NCI-H748 (cell line): Measurements from ENCODE around the gene RPL15.
A peak's percentile ranks its signal among the peaks of the same experiment; 100 is the strongest.

ENCODE experiments used
- DNase-seq: peaks from one replicate; lab custom pipeline; 2025; ENCODE audit not compliant: unreplicated experiment; lab: John Stamatoyannopoulos, UW

The RPL15 gene

GRCh38 chr3:23960649-23961048, 43.7 kb downstream of the RPL15 start:
- peak; percentile 67 for DNase-seq

GRCh38 chr3:23961066-23961465, 44.1 kb downstream of the RPL15 start:
- DNase-seq = peak; percentile 20

- DNase-seq = no peak
These were observed 45.0 kb downstream of the RPL15 start for GRCh38 chr3:23961913-23962312.

- DNase-seq = no peak
These were observed 47.8 kb downstream of the RPL15 start for GRCh38 chr3:23964537-23965235.

GRCh38 chr3:23966328-23966727, 49.4 kb downstream of the RPL15 start:
- no peak for DNase-seq

GRCh38 chr3:23968463-23969184, 51.7 kb downstream of the RPL15 start:
- DNase-seq = peak; percentile 25

- DNase-seq = no peak
These were observed 52.5 kb downstream of the RPL15 start for GRCh38 chr3:23969393-23969792.
